ENCODE measurements around the gene ESYT1. TPM values are rescaled to one million over a fixed set of nuclear protein-coding genes. Genes with fewer than 3 reads are reported as not detected.

ESYT1 gene
- polyA plus RNA-seq, 1 donor from 2014 or later, result 19.6 TPM

DNA sequence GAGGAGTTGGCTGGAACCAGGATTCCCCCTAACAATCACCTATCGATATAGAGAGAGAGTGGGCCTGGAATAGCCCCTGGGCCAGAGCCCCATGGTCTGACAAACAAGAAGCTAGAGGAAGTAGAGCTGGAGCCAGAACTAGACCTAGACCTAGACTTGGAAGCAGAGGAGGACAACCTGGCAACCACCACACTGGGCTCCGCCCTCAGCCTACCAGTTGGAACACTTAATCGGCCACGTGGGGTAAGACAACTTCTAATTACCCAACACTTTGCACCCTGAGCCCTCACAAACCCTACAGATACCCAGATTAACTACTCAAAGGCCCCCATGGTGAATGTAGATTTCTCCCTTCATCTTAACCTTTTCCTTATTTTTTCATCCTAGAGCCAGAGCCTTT lies 28.3 kb upstream of the ESYT1 start:
- H4K20me1 ChIP-seq (ENCODE audit: insufficient read depth), result no peaks in the 10 kb centered on the region
- H3K36me3 ChIP-seq (ENCODE audit: insufficient read depth, low read length), result no peaks in the 10 kb centered on the region
- no peak overlapping the region for H3K4me3 ChIP-seq (ENCODE audit: low read length)
- peaks cover under 1% of the 10 kb centered on the region for H3K79me2 ChIP-seq (replicated peaks; ENCODE audit: insufficient read depth, low read length)
- TF ChIP-seq, protein P1, sequence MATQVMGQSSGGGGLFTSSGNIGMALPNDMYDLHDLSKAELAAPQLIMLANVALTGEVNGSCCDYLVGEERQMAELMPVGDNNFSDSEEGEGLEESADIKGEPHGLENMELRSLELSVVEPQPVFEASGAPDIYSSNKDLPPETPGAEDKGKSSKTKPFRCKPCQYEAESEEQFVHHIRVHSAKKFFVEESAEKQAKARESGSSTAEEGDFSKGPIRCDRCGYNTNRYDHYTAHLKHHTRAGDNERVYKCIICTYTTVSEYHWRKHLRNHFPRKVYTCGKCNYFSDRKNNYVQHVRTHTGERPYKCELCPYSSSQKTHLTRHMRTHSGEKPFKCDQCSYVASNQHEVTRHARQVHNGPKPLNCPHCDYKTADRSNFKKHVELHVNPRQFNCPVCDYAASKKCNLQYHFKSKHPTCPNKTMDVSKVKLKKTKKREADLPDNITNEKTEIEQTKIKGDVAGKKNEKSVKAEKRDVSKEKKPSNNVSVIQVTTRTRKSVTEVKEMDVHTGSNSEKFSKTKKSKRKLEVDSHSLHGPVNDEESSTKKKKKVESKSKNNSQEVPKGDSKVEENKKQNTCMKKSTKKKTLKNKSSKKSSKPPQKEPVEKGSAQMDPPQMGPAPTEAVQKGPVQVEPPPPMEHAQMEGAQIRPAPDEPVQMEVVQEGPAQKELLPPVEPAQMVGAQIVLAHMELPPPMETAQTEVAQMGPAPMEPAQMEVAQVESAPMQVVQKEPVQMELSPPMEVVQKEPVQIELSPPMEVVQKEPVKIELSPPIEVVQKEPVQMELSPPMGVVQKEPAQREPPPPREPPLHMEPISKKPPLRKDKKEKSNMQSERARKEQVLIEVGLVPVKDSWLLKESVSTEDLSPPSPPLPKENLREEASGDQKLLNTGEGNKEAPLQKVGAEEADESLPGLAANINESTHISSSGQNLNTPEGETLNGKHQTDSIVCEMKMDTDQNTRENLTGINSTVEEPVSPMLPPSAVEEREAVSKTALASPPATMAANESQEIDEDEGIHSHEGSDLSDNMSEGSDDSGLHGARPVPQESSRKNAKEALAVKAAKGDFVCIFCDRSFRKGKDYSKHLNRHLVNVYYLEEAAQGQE (IDR thresholded peaks at IDR 0.05; ENCODE audit: borderline replicate concordance), result no peak
- no peak for TF ChIP-seq MXI1 (conservative IDR thresholded peaks at IDR 0.05; ENCODE audit: poor library complexity, severe bottlenecking)
- TF ChIP-seq POLR2AphosphoS5 (IDR thresholded peaks at IDR 0.05), result no peak
- no peak for TF ChIP-seq TAF1 (IDR thresholded peaks at IDR 0.05; ENCODE audit: low read depth)
- TF ChIP-seq EZH2 (IDR thresholded peaks at IDR 0.05; ENCODE audit: borderline replicate concordance, insufficient read depth, low read length, poor library complexity, severe bottlenecking), result no peak
- TF ChIP-seq, protein P2, sequence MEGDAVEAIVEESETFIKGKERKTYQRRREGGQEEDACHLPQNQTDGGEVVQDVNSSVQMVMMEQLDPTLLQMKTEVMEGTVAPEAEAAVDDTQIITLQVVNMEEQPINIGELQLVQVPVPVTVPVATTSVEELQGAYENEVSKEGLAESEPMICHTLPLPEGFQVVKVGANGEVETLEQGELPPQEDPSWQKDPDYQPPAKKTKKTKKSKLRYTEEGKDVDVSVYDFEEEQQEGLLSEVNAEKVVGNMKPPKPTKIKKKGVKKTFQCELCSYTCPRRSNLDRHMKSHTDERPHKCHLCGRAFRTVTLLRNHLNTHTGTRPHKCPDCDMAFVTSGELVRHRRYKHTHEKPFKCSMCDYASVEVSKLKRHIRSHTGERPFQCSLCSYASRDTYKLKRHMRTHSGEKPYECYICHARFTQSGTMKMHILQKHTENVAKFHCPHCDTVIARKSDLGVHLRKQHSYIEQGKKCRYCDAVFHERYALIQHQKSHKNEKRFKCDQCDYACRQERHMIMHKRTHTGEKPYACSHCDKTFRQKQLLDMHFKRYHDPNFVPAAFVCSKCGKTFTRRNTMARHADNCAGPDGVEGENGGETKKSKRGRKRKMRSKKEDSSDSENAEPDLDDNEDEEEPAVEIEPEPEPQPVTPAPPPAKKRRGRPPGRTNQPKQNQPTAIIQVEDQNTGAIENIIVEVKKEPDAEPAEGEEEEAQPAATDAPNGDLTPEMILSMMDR (IDR thresholded peaks at IDR 0.05; ENCODE audit: poor library complexity, severe bottlenecking), result no peak
- TF ChIP-seq EP300 (conservative IDR thresholded peaks at IDR 0.05; ENCODE audit: poor library complexity, severe bottlenecking), result no peak
- no peak for TF ChIP-seq RAD21 (conservative IDR thresholded peaks at IDR 0.05)
- no peak for TF ChIP-seq SMC3 (conservative IDR thresholded peaks at IDR 0.05; ENCODE audit: poor library complexity)
- no peaks in the 10 kb centered on the region for H3K27me3 ChIP-seq (ENCODE audit: insufficient read depth, low read depth, low read length)
- H3F3A ChIP-seq (ENCODE audit: insufficient read depth, low read length, poor library complexity, severe bottlenecking), result no peaks in the 10 kb centered on the region
- no peak overlapping the region for H3K9ac ChIP-seq (ENCODE audit: low read length)
- no peaks in the 10 kb centered on the region for H3K9me3 ChIP-seq (ENCODE audit: low read length)
- no peak overlapping the region for H2AFZ ChIP-seq (ENCODE audit: low read depth, low read length)
- no peaks in the 10 kb centered on the region for H3K9me2 ChIP-seq (ENCODE audit: insufficient read depth, low read length)
- no peak overlapping the region for H3K4me2 ChIP-seq (ENCODE audit: low read length)
- H3K27ac ChIP-seq (ENCODE audit: low read length), result no peak overlapping the region

DNA sequence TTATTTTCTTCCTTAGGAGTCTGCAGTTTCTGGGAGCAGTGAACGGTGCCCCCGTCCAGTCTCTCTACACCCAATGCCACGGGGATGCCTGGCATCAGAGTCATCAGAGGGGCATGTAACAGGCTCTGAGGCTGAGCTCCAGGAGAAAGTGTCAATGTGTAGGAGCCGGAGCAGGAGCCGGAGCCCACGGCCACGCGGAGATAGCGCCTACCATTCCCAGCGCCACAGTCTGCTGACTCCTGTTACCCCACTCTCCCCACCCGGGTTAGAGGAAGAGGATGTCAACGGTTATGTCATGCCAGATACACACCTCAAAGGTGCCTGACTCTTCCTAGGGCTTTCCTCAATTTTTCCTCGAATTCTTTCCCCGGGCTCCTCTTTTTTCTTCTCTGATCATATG lies 27.0 kb upstream of the ESYT1 start:
- H3K4me3 ChIP-seq (ENCODE audit: low read length), result no peak overlapping the region
- H3K9me2 ChIP-seq (ENCODE audit: insufficient read depth, low read length), result no peaks in the 10 kb centered on the region
- H2AFZ ChIP-seq (ENCODE audit: low read depth, low read length), result no peak overlapping the region
- H3K79me2 ChIP-seq (replicated peaks; ENCODE audit: insufficient read depth, low read length), result peaks cover 14% of the 10 kb centered on the region
- H3K27ac ChIP-seq (ENCODE audit: low read length), result no peak overlapping the region
- no peaks in the 10 kb centered on the region for H3K9me3 ChIP-seq (ENCODE audit: low read length)
- H4K20me1 ChIP-seq (ENCODE audit: insufficient read depth), result no peaks in the 10 kb centered on the region
- no peaks in the 10 kb centered on the region for H3F3A ChIP-seq (ENCODE audit: insufficient read depth, low read length, poor library complexity, severe bottlenecking)
- H3K27me3 ChIP-seq (ENCODE audit: insufficient read depth, low read depth, low read length), result no peaks in the 10 kb centered on the region
- H3K9ac ChIP-seq (ENCODE audit: low read length), result no peak overlapping the region
- no peak overlapping the region for H3K4me2 ChIP-seq (ENCODE audit: low read length)
- TF ChIP-seq SMC3 (conservative IDR thresholded peaks at IDR 0.05; ENCODE audit: poor library complexity), result no peak
- H3K36me3 ChIP-seq (ENCODE audit: insufficient read depth, low read length), result no peaks in the 10 kb centered on the region

- no peaks in the 10 kb centered on the region for H3K27me3 ChIP-seq (ENCODE audit: insufficient read depth, low read depth, low read length)
- H3K9me3 ChIP-seq (ENCODE audit: low read length), result no peaks in the 10 kb centered on the region
- H3K36me3 ChIP-seq (ENCODE audit: insufficient read depth, low read length), result no peaks in the 10 kb centered on the region
- H3K4me3 ChIP-seq (ENCODE audit: low read length), result no peak overlapping the region
- H3K9me2 ChIP-seq (ENCODE audit: insufficient read depth, low read length), result no peaks in the 10 kb centered on the region
- H2AFZ ChIP-seq (ENCODE audit: low read depth, low read length), result no peak overlapping the region
- H3K9ac ChIP-seq (ENCODE audit: low read length), result no peak overlapping the region
- H3F3A ChIP-seq (ENCODE audit: insufficient read depth, low read length, poor library complexity, severe bottlenecking), result no peaks in the 10 kb centered on the region
- no peak overlapping the region for H3K27ac ChIP-seq (ENCODE audit: low read length)
- TF ChIP-seq POLR2AphosphoS5 (IDR thresholded peaks at IDR 0.05) (no peak), SMC3 (conservative IDR thresholded peaks at IDR 0.05; ENCODE audit: poor library complexity) (no peak), EP300 (conservative IDR thresholded peaks at IDR 0.05; ENCODE audit: poor library complexity, severe bottlenecking) (no peak)
- TF ChIP-seq, protein P2 (IDR thresholded peaks at IDR 0.05; ENCODE audit: poor library complexity, severe bottlenecking), result no peak
- TF ChIP-seq, protein P1 (IDR thresholded peaks at IDR 0.05; ENCODE audit: borderline replicate concordance), result no peak
- H3K79me2 ChIP-seq (replicated peaks; ENCODE audit: insufficient read depth, low read length), result peaks cover 24% of the 10 kb centered on the region
- no peaks in the 10 kb centered on the region for H4K20me1 ChIP-seq (ENCODE audit: insufficient read depth)
- no peak overlapping the region for H3K4me2 ChIP-seq (ENCODE audit: low read length)
Observed at GRCh38 chr12:56102683-56103065, 25.4 kb upstream of the ESYT1 start.
